Measurements from ENCODE around the gene CD59. TPM values are rescaled to one million over a fixed set of nuclear protein-coding genes. Genes with fewer than 3 reads are reported as not detected.

Gene CD59
- total RNA-seq, 1 experiment from 2014 or later: 204 TPM

GRCh38 chr11:33654594-33654993 lies 81.6 kb downstream of the CD59 start:
- Histone ChIP-seq H3K4me3 (ENCODE audit: low read depth, low read length, poor library complexity, severe bottlenecking) (no peak overlapping the region), H3K27me3 (replicated peaks; ENCODE audit: insufficient read depth, low read depth, low read length, poor library complexity) (no peaks in the 10 kb centered on the region), H3K27ac (ENCODE audit: low read depth, low read length, poor library complexity, severe bottlenecking) (no peak overlapping the region), H3K36me3 (ENCODE audit: insufficient read depth, low read length, poor library complexity, severe bottlenecking) (no peaks in the 10 kb centered on the region), H3K9me3 (ENCODE audit: low read depth, low read length, poor library complexity, severe bottlenecking) (no peaks in the 10 kb centered on the region), H3K4me1 (ENCODE audit: insufficient read depth, low read length, poor library complexity, severe bottlenecking) (peaks cover 10% of the 10 kb centered on the region)
- BruUV-seq (replicated peaks): no TSS peak
- POLR2A ChIA-PET (ENCODE audit: low non-redundant PET): no interaction called here
- intact Hi-C loops (cut with micrococcal nuclease; ENCODE audit: unreplicated experiment): no loop called here
- TF ChIP-seq EZH2 (IDR thresholded peaks at IDR 0.05; ENCODE audit: borderline replicate concordance, low read depth, low read length, poor library complexity, severe bottlenecking) (no peak), CTCF (conservative IDR thresholded peaks at IDR 0.05; ENCODE audit: low read depth, low read length) (no peak)
- no peak for DNase-seq (ENCODE audit: low spot score)
- CTCF ChIA-PET: no interaction called here

Other genes starting within 250 kb of the CD59 start
- gene C11orf91, start 35.6 kb downstream of the CD59 start, total RNA-seq (2021): not detected in 2 replicates
- 59.2 and 64.6 TPM in 2 replicates for gene FBXO3, start 38.1 kb upstream of the CD59 start, total RNA-seq (2021)
- 39.0 and 46.7 TPM in 2 replicates for gene LMO2, start 155.7 kb upstream of the CD59 start, total RNA-seq (2021)